ENCODE results near the gene SCO2. TPM values are rescaled to one million over a fixed set of nuclear protein-coding genes. Genes with fewer than 3 reads are reported as not detected.

Gene SCO2
- total and polyA plus RNA-seq, 2 of the 13 experiments (the other 11 are each of a cell fraction or from before 2014, with no cell fraction given) = 0.32 to 3.7 TPM

GRCh38 chr22:50507421-50507990, 17.9 kb downstream of the SCO2 start, which contains the start of gene LMF2 (continued):
- TF ChIP-seq, protein P1, sequence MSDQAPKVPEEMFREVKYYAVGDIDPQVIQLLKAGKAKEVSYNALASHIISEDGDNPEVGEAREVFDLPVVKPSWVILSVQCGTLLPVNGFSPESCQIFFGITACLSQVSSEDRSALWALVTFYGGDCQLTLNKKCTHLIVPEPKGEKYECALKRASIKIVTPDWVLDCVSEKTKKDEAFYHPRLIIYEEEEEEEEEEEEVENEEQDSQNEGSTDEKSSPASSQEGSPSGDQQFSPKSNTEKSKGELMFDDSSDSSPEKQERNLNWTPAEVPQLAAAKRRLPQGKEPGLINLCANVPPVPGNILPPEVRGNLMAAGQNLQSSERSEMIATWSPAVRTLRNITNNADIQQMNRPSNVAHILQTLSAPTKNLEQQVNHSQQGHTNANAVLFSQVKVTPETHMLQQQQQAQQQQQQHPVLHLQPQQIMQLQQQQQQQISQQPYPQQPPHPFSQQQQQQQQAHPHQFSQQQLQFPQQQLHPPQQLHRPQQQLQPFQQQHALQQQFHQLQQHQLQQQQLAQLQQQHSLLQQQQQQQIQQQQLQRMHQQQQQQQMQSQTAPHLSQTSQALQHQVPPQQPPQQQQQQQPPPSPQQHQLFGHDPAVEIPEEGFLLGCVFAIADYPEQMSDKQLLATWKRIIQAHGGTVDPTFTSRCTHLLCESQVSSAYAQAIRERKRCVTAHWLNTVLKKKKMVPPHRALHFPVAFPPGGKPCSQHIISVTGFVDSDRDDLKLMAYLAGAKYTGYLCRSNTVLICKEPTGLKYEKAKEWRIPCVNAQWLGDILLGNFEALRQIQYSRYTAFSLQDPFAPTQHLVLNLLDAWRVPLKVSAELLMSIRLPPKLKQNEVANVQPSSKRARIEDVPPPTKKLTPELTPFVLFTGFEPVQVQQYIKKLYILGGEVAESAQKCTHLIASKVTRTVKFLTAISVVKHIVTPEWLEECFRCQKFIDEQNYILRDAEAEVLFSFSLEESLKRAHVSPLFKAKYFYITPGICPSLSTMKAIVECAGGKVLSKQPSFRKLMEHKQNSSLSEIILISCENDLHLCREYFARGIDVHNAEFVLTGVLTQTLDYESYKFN (CRISPR knock-in tag; conservative IDR thresholded peaks at IDR 0.05) = no peak
- no peak for TF ChIP-seq GATA4 (IDR thresholded peaks at IDR 0.05; ENCODE audit: borderline replicate concordance, low read depth)
- TF ChIP-seq, protein P2, sequence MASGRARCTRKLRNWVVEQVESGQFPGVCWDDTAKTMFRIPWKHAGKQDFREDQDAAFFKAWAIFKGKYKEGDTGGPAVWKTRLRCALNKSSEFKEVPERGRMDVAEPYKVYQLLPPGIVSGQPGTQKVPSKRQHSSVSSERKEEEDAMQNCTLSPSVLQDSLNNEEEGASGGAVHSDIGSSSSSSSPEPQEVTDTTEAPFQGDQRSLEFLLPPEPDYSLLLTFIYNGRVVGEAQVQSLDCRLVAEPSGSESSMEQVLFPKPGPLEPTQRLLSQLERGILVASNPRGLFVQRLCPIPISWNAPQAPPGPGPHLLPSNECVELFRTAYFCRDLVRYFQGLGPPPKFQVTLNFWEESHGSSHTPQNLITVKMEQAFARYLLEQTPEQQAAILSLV (CRISPR knock-in tag; IDR thresholded peaks at IDR 0.05; ENCODE audit: borderline replicate concordance) = no peak
- 0 out of 4 replicates have a peak, but pooled peaks of 1 of the 2 experiments have one; percentile 19 for TF ChIP-seq KLF16 (CRISPR knock-in tag; IDR thresholded peaks at IDR 0.05)
- no peak for TF ChIP-seq ZBTB34 (CRISPR knock-in tag; IDR thresholded peaks at IDR 0.05)
- TF ChIP-seq LRRFIP1 (CRISPR knock-in tag; conservative IDR thresholded peaks at IDR 0.05) = no peak
- TF ChIP-seq MTF2 (CRISPR knock-in tag; IDR thresholded peaks at IDR 0.05; ENCODE audit: borderline replicate concordance) = no peak
- TF ChIP-seq HDAC2 (CRISPR knock-in tag; IDR thresholded peaks at IDR 0.05) = 0 out of 2 replicates have a peak, but pooled peaks have one; percentile 15
- TF ChIP-seq TP53 (CRISPR knock-in tag; conservative IDR thresholded peaks at IDR 0.05) = no peak
- TF ChIP-seq, protein P3, sequence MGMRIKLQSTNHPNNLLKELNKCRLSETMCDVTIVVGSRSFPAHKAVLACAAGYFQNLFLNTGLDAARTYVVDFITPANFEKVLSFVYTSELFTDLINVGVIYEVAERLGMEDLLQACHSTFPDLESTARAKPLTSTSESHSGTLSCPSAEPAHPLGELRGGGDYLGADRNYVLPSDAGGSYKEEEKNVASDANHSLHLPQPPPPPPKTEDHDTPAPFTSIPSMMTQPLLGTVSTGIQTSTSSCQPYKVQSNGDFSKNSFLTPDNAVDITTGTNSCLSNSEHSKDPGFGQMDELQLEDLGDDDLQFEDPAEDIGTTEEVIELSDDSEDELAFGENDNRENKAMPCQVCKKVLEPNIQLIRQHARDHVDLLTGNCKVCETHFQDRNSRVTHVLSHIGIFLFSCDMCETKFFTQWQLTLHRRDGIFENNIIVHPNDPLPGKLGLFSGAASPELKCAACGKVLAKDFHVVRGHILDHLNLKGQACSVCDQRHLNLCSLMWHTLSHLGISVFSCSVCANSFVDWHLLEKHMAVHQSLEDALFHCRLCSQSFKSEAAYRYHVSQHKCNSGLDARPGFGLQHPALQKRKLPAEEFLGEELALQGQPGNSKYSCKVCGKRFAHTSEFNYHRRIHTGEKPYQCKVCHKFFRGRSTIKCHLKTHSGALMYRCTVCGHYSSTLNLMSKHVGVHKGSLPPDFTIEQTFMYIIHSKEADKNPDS (CRISPR knock-in tag; IDR thresholded peaks at IDR 0.05) = no peak
- TF ChIP-seq KDM3A (CRISPR knock-in tag; IDR thresholded peaks at IDR 0.05; ENCODE audit: low read depth) = no peak
- no peak for TF ChIP-seq ZSCAN29 (CRISPR knock-in tag; conservative IDR thresholded peaks at IDR 0.05)
- 0 out of 4 replicates have a peak, but pooled peaks have one; percentile 50 to 56 for TF ChIP-seq HMGXB4 (CRISPR knock-in tag; IDR thresholded peaks at IDR 0.05; ENCODE audit: borderline replicate concordance in 1 of 2, low read depth in 1 of 2)
- TF ChIP-seq NRL (CRISPR knock-in tag; IDR thresholded peaks at IDR 0.05; ENCODE audit: borderline replicate concordance) = peak; percentile 28; the same call in 1 of the 2 replicates
- no peak for TF ChIP-seq HMGA1 (CRISPR knock-in tag; conservative IDR thresholded peaks at IDR 0.05)

Data from HepG2 (cell line).